Karpas-422 (cell line): ENCODE results near the gene IKZF3. TPM values are rescaled to one million over a fixed set of nuclear protein-coding genes. Genes with fewer than 3 reads are reported as not detected.
"Not testable (repeated sequence)": the region's sequence is repeated elsewhere in the genome, so short reads cannot be mapped to it uniquely, and the experiment has no call there.

ENCODE experiments used
- DNase-seq: peaks from one replicate; pipeline ENCODE4 v3.0.0-alpha.2; 2015
- H2AFZ ChIP-seq: fragments of 200-600 bp; sonication (generic); 2 replicates; pipeline ENCODE4 v1.6.1; 2014; ENCODE audit warnings: antibody characterized with exemption, low read length, mixed read lengths
- H3K27ac ChIP-seq: fragments of 200-600 bp; sonication (generic); 2 replicates; pipeline ENCODE4 v1.5.1; 2014; ENCODE audit warnings: mild to moderate bottlenecking, low read length, moderate library complexity
- H3K27me3 ChIP-seq: fragments of 200-600 bp; sonication (generic); 2 replicates; pipeline ENCODE4 v1.6.1; 2014; ENCODE audit warnings: low read length, mixed read lengths
- H3K36me3 ChIP-seq: fragments of 200-600 bp; sonication (generic); 2 replicates; pipeline ENCODE4 v1.6.1; 2014; ENCODE audit warnings: low read length, mixed read lengths; ENCODE audit not compliant: insufficient read depth
- H3K4me1 ChIP-seq: fragments of 200-600 bp; sonication (generic); 2 replicates; pipeline ENCODE4 v1.6.1; 2014; ENCODE audit warnings: mild to moderate bottlenecking, low read length, mixed read lengths
- H3K4me2 ChIP-seq: fragments of 200-600 bp; sonication (generic); 2 replicates; pipeline ENCODE4 v1.6.1; 2014; ENCODE audit warnings: low read length, low read depth, mild to moderate bottlenecking; ENCODE audit not compliant: poor library complexity, severe bottlenecking
- H3K4me3 ChIP-seq: fragments of 200-600 bp; sonication (generic); 2 replicates; pipeline ENCODE4 v1.5.1; 2014; ENCODE audit warnings: mild to moderate bottlenecking, antibody characterized with exemption, low read length, mixed read lengths
- H3K79me2 ChIP-seq: fragments of 200-600 bp; sonication (generic); 2 replicates; pipeline ENCODE4 v1.6.1; 2014; ENCODE audit warnings: mild to moderate bottlenecking, low read length, mixed read lengths
- H3K9ac ChIP-seq: fragments of 200-600 bp; sonication (generic); 2 replicates; pipeline ENCODE4 v1.6.0; 2014; ENCODE audit warnings: low read length
- H3K9me2 ChIP-seq: fragments of 200-600 bp; sonication (generic), shearing (Covaris generic); replicated peaks from 2 replicates; pipeline ENCODE4 v1.6.0; 2014; ENCODE audit warnings: mild to moderate bottlenecking, low read length, moderate library complexity; ENCODE audit not compliant: insufficient read depth
- H3K9me3 ChIP-seq: fragments of 300-700, 200-600 bp; sonication (generic); 2 replicates; pipeline ENCODE4 v1.6.1; 2014; ENCODE audit warnings: low read length, mixed read lengths
- H4K20me1 ChIP-seq: fragments of 200-600 bp; sonication (generic); 2 replicates; pipeline ENCODE4 v1.6.1; 2014; ENCODE audit warnings: mild to moderate bottlenecking, antibody characterized with exemption, low read length, low read depth; ENCODE audit not compliant: insufficient read depth
- total RNA-seq: library from RNA; depleted of rRNA; stranded (reverse); fragments of >200 nt; shearing (Covaris generic); gene quantifications from 2 replicates; pipeline ENCODE4 v1.2.3, GENCODE V29; 2014; ENCODE audit warnings: low replicate concordance

Gene IKZF3
- total RNA-seq, 1 experiment from 2014 or later: 137 TPM

DNA sequence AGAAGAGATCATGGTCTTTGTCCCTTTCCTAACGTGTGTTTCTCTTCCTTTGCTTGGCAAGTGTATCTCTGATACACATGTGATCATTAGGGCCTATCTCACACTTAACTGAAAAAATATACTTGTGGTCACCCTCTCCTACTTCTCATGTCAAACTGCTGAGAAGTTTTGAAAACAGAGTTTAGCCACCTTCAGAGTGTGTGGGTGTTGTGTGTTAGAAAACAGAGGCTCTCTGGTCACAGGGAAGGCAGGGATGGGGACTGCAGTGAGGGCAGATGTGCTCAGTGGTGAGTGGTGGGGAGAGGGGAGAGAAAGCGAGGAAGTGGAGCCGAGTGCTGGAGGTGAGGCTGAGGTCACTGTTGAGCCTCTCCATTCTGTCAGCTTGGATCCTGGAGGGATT is 97.0 kb downstream of the IKZF3 start:
- Histone ChIP-seq H3K9me3 (no peaks in the 10 kb centered on the region), H3K27ac (peak overlapping the region; percentile 96), H3K9ac (0 out of 2 replicates have a peak overlapping the region, but pooled peaks have one; percentile 19), H3K9me2 (no peaks in the 10 kb centered on the region), H4K20me1 (no peaks in the 10 kb centered on the region), H3K4me1 (peaks cover 77% of the 10 kb centered on the region), H3K36me3 (peaks cover 61% of the 10 kb centered on the region), H2AFZ (no peak overlapping the region), H3K79me2 (peaks cover 72% of the 10 kb centered on the region), H3K27me3 (no peaks in the 10 kb centered on the region), H3K4me3 (no peak overlapping the region), H3K4me2 (no peak overlapping the region)
- no peak for DNase-seq

DNA sequence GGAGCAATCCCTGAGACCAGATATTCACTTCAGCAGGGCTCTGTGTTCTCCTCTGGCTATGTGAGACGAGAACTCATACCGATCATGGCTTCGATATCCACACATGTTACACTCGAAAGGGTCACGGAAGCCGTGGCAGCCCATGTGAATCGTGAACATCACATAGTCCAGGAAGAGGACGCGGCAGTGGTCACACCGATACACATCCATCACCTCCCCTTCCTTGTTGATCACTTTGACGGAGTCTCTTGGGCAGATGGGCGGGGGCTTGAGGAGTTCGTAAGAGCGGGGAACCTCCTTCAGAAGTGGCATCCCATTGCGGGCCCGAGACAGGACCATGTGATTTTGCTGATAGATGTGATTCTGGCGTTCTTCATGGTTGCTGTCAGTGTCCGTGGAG is 98.3 kb downstream of the IKZF3 start:
- H3K9me2 ChIP-seq: no peaks in the 10 kb centered on the region
- no peak overlapping the region for H3K4me3 ChIP-seq
- no peak overlapping the region for H3K9ac ChIP-seq
- no peaks in the 10 kb centered on the region for H3K9me3 ChIP-seq
- no peaks in the 10 kb centered on the region for H3K27me3 ChIP-seq
- no peak for DNase-seq
- H3K79me2 ChIP-seq: peaks cover 60% of the 10 kb centered on the region
- peaks cover 69% of the 10 kb centered on the region for H3K36me3 ChIP-seq
- no peaks in the 10 kb centered on the region for H4K20me1 ChIP-seq
- H3K4me1 ChIP-seq: peaks cover 73% of the 10 kb centered on the region
- peak overlapping the region; percentile 65 for H3K27ac ChIP-seq
- no peak overlapping the region for H2AFZ ChIP-seq
- no peak overlapping the region for H3K4me2 ChIP-seq

DNA sequence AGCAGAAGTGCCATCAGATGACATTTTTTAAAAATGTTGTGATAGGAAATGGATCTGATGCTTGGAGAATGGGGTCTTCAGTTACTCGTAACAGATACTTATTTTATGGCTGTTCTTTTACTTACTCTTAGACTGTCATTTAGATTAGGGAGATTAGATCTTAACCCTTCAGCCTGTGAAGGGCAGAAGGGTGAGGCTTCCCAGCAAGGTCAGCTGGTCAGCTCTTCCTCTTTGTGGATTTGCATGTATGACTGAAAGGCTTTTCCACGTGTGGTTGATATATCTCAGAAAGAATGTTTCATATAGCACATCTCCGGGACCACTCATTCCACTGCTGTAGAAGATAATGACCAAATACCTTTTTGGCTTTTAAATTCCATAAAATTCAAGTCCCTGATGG is 98.9 kb downstream of the IKZF3 start:
- H3K9me3 ChIP-seq: no peaks in the 10 kb centered on the region
- H3K4me1 ChIP-seq: peaks cover 72% of the 10 kb centered on the region
- no peak overlapping the region for H3K9ac ChIP-seq
- no peak overlapping the region for H3K4me3 ChIP-seq
- H3K27ac ChIP-seq: peak overlapping the region; percentile 65
- H3K36me3 ChIP-seq: peaks cover 72% of the 10 kb centered on the region
- H3K27me3 ChIP-seq: no peaks in the 10 kb centered on the region
- no peak for DNase-seq
- no peaks in the 10 kb centered on the region for H4K20me1 ChIP-seq
- H3K9me2 ChIP-seq: no peaks in the 10 kb centered on the region
- no peak overlapping the region for H3K4me2 ChIP-seq
- no peak overlapping the region for H2AFZ ChIP-seq
- peaks cover 55% of the 10 kb centered on the region for H3K79me2 ChIP-seq

DNA sequence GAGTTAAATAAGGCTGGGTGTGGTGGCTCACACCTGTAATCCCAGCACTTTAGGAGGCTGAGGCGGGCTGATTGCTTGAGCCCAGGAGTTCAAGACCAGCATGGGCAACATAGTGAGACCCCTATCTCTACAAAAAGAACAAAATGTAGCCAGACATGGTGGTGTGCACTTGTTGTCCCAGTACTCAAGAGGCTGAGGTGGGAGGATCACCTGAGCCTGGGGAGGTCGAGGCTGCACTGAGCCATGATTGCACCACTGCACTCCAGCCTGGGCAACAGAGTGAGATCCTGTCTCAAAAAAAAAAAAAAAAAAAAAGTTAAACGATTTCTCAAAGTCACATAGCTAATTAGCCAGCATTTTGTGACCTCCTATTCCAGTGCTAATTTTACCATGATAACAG is 99.9 kb downstream of the IKZF3 start:
- not testable (repeated sequence) for H2AFZ ChIP-seq, H3K9ac ChIP-seq, H3K4me3 ChIP-seq, DNase-seq, H3K4me2 ChIP-seq, H3K9me2 ChIP-seq, H3K27ac ChIP-seq, H4K20me1 ChIP-seq, H3K9me3 ChIP-seq, H3K27me3 ChIP-seq
- peaks cover 45% of the 10 kb centered on the region for H3K79me2 ChIP-seq
- peaks cover 71% of the 10 kb centered on the region for H3K4me1 ChIP-seq
- H3K36me3 ChIP-seq: peaks cover 66% of the 10 kb centered on the region

DNA sequence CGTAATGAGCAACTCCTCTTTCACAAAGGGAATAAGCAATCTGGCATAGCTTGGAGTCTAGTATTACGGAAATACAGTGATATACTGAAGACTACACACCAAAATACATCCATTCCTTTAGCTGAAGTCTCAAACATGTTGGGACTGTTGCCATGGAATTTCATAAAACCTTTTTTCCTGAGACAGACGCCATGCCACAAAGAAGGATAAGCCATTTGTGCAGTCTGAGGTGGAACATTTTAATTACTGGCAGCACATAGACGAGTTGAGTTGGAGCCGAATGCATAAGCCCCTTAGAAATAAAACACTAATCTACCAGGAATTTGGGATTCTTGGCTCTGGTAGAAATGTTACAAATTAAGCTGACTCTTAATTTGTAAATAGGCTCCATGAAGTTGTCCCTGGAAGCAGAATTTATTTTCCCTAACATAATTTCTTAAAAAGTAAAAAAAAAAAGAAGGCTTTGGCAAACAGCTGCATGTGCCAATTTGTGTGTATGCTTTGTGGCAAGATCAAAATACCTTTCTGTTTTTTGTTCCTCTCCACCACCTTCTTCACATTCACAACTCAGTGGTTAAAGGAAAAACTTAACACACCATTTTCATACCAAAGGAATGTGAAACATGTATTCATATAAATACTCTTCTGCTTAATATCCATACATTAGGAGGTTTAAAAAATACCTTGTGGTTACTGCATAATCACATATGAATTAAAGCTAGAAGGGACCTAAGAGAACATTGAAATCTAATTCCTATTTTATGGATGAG is 100.9 kb downstream of the IKZF3 start:
- Histone ChIP-seq H3K9ac (no peak overlapping the region), H2AFZ (no peak overlapping the region), H3K79me2 (peaks cover 36% of the 10 kb centered on the region), H4K20me1 (no peaks in the 10 kb centered on the region), H3K27ac (peak overlapping the region; percentile 22), H3K9me3 (no peaks in the 10 kb centered on the region), H3K4me3 (no peak overlapping the region), H3K36me3 (peaks cover 57% of the 10 kb centered on the region), H3K27me3 (no peaks in the 10 kb centered on the region), H3K9me2 (no peaks in the 10 kb centered on the region), H3K4me2 (no peak overlapping the region), H3K4me1 (peaks cover 71% of the 10 kb centered on the region)
- no peak for DNase-seq

DNA sequence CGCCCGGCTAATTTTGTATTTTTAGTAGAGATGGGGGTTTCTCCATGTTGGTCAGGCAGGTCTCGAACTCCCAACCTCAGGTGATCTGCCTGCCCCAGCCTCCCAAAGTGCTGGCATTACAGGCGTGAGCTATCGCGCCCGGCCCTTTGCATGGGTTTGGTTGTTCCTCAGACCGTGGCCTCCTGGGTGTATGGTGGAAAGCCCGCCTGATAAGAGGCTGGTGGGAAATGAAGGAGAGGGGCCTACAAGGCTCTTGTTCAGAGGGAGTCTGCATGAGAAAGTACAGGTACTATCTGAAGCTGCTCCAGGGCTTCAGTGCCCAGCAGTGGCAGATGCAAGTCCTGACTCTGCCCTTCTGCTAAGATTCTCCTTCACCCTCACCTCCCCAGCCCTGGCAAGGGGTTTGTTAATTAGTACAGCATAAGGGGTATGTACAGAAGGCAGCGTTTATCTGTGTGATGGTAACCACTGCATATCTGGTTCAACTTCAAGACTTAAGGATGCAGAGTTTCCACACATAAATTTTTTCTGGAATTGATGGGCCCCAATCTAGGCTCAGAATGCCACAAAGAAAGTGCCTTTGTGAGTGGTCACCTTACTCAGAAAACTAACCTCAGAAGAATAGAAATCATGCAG is 102.1 kb downstream of the IKZF3 start:
- Histone ChIP-seq H4K20me1 (no peaks in the 10 kb centered on the region), H3K4me3 (no peak overlapping the region), H3K4me2 (no peak overlapping the region), H3K79me2 (peaks cover 26% of the 10 kb centered on the region), H3K9me3 (no peaks in the 10 kb centered on the region), H3K4me1 (peaks cover 73% of the 10 kb centered on the region), H3K36me3 (peaks cover 52% of the 10 kb centered on the region), H3K9me2 (no peaks in the 10 kb centered on the region), H3K27ac (peak overlapping the region; percentile 79), H3K9ac (no peak overlapping the region), H3K27me3 (no peaks in the 10 kb centered on the region), H2AFZ (no peak overlapping the region)
- no peak for DNase-seq

DNA sequence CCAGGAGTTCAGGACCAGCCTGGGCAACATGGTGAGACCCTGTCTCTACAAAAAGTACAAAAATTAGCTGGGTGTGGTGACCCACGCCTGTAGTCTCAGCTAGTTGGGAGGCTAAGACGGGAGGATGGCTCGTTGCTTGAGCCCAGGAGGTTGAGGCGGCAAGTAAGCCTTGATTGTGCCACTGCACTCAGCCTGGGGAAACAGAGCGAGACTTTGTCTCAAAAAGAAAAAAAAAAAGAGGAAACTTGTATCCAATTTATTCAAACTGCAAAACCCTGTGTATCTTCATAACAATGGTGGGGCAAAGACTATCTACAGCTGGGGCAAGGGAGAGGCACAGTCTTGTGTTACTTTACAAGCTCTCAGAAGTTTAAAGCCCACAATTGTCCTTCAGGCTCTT is 104.9 kb downstream of the IKZF3 start:
- Histone ChIP-seq H3K9me2 (no peaks in the 10 kb centered on the region), H3K79me2 (no peaks in the 10 kb centered on the region), H3K36me3 (peaks cover 24% of the 10 kb centered on the region), H2AFZ (no peak overlapping the region), H3K4me2 (peak overlapping the region; percentile 98), H3K4me3 (0 out of 2 replicates have a peak overlapping the region, but pooled peaks have one; percentile 4), H3K27me3 (no peaks in the 10 kb centered on the region), H3K9me3 (no peaks in the 10 kb centered on the region), H4K20me1 (no peaks in the 10 kb centered on the region), H3K9ac (peak overlapping the region; percentile 99), H3K27ac (peak overlapping the region; percentile 100), H3K4me1 (peaks cover 73% of the 10 kb centered on the region)
- peak; percentile 81 for DNase-seq
